K562 (cell line): Measurements from ENCODE around the gene CDC45. TPM values are rescaled to one million over a fixed set of nuclear protein-coding genes. Genes with fewer than 3 reads are reported as not detected.

Experiments used
- CSDE1 ChIP-seq, 2 experiments: fragments of 450-650 bp; IDR thresholded peaks; 2 replicates each; pipeline ENCODE4 v1.6.1; 2016; ENCODE audit warnings: mild to moderate bottlenecking in 1 of 2
- GMEB1 ChIP-seq: fragments of 250-450 bp; sonication (Bioruptor Pico); IDR thresholded peaks from 2 replicates; pipeline ENCODE4 v1.4.0; 2020; ENCODE audit warnings: mild to moderate bottlenecking
- GTF2A2 ChIP-seq: IDR thresholded peaks from 2 replicates; pipeline ENCODE4 v1.6.1; 2016; ENCODE audit warnings: mild to moderate bottlenecking, missing genetic modification characterization, missing compliant biosample characterization
- HCFC1 ChIP-seq: IDR thresholded peaks from 2 replicates; pipeline ENCODE4 v1.6.1; 2012; ENCODE audit warnings: low read depth, low read length, improper control_type of control experiment
- HDAC2 ChIP-seq: fragments of 450-650 bp; IDR thresholded peaks from 2 replicates; pipeline ENCODE4 v1.6.1; 2016; ENCODE audit warnings: mild to moderate bottlenecking
- MEIS2 ChIP-seq: fragments of 450-650 bp; IDR thresholded peaks from 2 replicates; pipeline ENCODE4 v1.6.1; 2014; ENCODE audit warnings: mild to moderate bottlenecking; ENCODE audit not compliant: partially characterized antibody
- NR4A1 ChIP-seq, 2 experiments: fragments of 250-450 bp in 1 of 2; fragments of 450-650 bp in 1 of 2; sonication (Bioruptor Pico) in 1 of 2; IDR thresholded peaks; 2 replicates each; pipeline versions ENCODE4 v1.4.0 to v1.6.1; 2016 to 2020; ENCODE audit warnings: mild to moderate bottlenecking in 2 of 2, missing compliant biosample characterization in 1 of 2, missing genetic modification characterization in 1 of 2, moderate library complexity in 1 of 2
- PHF8 ChIP-seq: fragments of 200-600 bp; sonication (generic); IDR thresholded peaks from 2 replicates; pipeline ENCODE4 v1.6.1; 2012; ENCODE audit warnings: mixed run types, mild to moderate bottlenecking, inconsistent platforms, low read length, moderate library complexity, borderline replicate concordance
- POLR2G ChIP-seq: fragments of 200-400 bp; formaldehyde crosslinking; IDR thresholded peaks from 2 replicates; pipeline ENCODE4 v1.6.1; 2017; ENCODE audit warnings: low read depth, mild to moderate bottlenecking, antibody characterized with exemption, low read length, moderate library complexity
- SETDB1 ChIP-seq: IDR thresholded peaks from one replicate; pipeline ENCODE4 v1.6.1; 2012; ENCODE audit warnings: low read length, control low read depth, inconsistent platforms
- SREBF1 ChIP-seq: fragments of 150-350 bp; IDR thresholded peaks from 2 replicates; pipeline ENCODE4 v1.6.1; 2014; ENCODE audit warnings: antibody characterized with exemption, low read depth, low read length, borderline replicate concordance
- TEAD1 ChIP-seq, 2 experiments: fragments of 450-650 bp in 1 of 2; sonication (generic) in 1 of 2; formaldehyde crosslinking; IDR thresholded peaks; 2 replicates each; pipeline versions ENCODE4 v1.4.0 to v1.8.0; 2020 to 2022; ENCODE audit warnings: mild to moderate bottlenecking in 2 of 2, missing genetic modification reagents in 1 of 2
- ZBTB11 ChIP-seq, 3 experiments: fragments of 200-800 bp in 1 of 3; fragments of 250-450 bp in 1 of 3; fragments of 450-650 bp in 1 of 3; sonication (Bioruptor Pico) in 1 of 3; sonication (Bioruptor generic) in 1 of 3; formaldehyde crosslinking in 1 of 3; IDR thresholded peaks; 2 replicates each; pipeline versions ENCODE4 v1.6.1 to v1.8.0; 2016 to 2022; ENCODE audit warnings: mild to moderate bottlenecking in 2 of 3, missing genetic modification characterization in 2 of 3, missing compliant biosample characterization in 1 of 3, moderate library complexity in 1 of 3
- ZNF212 ChIP-seq: fragments of 450-650 bp; formaldehyde crosslinking; IDR thresholded peaks from 2 replicates; pipeline ENCODE4 v1.4.0; 2020; ENCODE audit warnings: mild to moderate bottlenecking
- ZNF354B ChIP-seq: fragments of 250-450 bp; sonication (Bioruptor Pico); IDR thresholded peaks from 2 replicates; pipeline ENCODE4 v1.4.0; 2020
- ZNF57 ChIP-seq: fragments of 450-650 bp; formaldehyde crosslinking; IDR thresholded peaks from 2 replicates; pipeline ENCODE4 v1.4.0; 2020; ENCODE audit warnings: mild to moderate bottlenecking, moderate library complexity
- ZNF583 ChIP-seq: fragments of 250-450 bp; sonication (Bioruptor Pico); IDR thresholded peaks from 2 replicates; pipeline ENCODE4 v1.4.0; 2020
- ZNF695 ChIP-seq: fragments of 450-650 bp; formaldehyde crosslinking; IDR thresholded peaks from 2 replicates; pipeline ENCODE4 v1.4.0; 2020; ENCODE audit warnings: mild to moderate bottlenecking, moderate library complexity
- polyA plus RNA-seq, 8 experiments: library from polyadenylated mRNA; depleted of rRNA in 4 of 8; stranded (reverse) in 5 of 8; unstranded in 3 of 8; fragments of >200 nt; fragmentation: Nextera tagmentation in 2 of 8; fragmentation: Illumina TruSeq in 1 of 8; extraction: Ambion mirVana in 2 of 8; extraction: Trizol in 1 of 8; gene quantifications; 2 replicates each; pipeline versions ENCODE4 v1.2.1 to v1.2.3, GENCODE V29; 2011 to 2014; ENCODE audit warnings: inconsistent platforms in 1 of 8, missing spikeins in 1 of 8
- total RNA-seq, 7 experiments: library from RNA; depleted of rRNA in 6 of 7; stranded (reverse); fragments of >200 nt in 6 of 7; fragmentation: Illumina TruSeq in 2 of 7; extraction: Trizol in 2 of 7; gene quantifications; 2 replicates each; pipeline versions ENCODE4 v1.2.1 to v1.2.3, GENCODE V29; 2011 to 2021; ENCODE audit warnings: low replicate concordance in 1 of 7
- TF ChIP-seq, protein P1 (sequence below): sonication (generic); formaldehyde crosslinking; IDR thresholded peaks from 2 replicates; pipeline ENCODE4 v1.8.1; 2022; ENCODE audit warnings: missing genetic modification reagents
- TF ChIP-seq, protein P2 (sequence below): fragments of 450-650 bp; formaldehyde crosslinking; conservative IDR thresholded peaks from 2 replicates; pipeline ENCODE4 v1.4.0; 2022; ENCODE audit warnings: mild to moderate bottlenecking, missing genetic modification characterization

CDC45 gene
- total and polyA plus RNA-seq, 9 of the 15 experiments (the other 6 are each of a cell fraction or from before 2014, with no cell fraction given) = 251 to 580 (median 410) TPM

DNA sequence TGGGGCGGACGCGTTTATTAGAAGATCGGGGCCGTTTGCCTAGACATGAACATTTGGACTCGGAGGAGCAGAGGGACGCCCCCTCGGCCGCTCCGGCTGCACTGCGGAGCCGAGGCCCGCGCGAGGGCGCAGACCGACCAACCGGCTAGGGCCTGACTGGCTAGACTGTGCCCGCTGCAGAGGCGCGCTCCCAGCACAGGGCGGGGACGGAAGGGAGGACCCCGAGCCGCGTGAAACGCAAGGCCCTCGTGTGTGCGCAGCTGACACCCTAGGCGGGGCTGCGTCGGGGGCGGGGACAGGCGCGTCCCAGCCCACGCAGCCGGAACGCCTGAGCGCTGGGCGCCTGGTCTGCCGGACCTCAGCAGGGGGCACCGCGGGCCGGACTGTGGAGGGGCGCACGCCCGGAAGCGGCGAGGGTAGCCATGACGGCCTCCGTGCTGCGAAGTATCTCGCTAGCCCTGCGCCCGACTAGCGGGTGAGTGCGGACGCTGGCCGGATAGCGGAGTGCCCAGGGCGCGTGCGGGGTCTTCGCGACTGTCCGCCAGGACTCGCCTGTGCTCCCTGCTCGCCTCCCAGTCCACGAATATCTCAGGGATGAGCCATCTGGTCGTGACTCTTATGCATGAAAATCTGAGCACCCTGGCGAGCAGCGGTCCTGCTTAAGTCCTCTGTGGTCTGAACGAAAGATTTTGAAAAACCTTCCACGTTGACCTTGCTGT, 47.4 kb upstream of the CDC45 start, which contains the start of gene MRPL40 (continued):
- peak; percentile 97 for TF ChIP-seq NR4A1 (CRISPR knock-in tag; IDR thresholded peaks at IDR 0.05)
- TF ChIP-seq NR4A1 (tag; IDR thresholded peaks at IDR 0.05) = peak; percentile 94
- peak; percentile 100 for TF ChIP-seq GMEB1 (CRISPR knock-in tag)
- peak; percentile 98 for TF ChIP-seq HCFC1
- TF ChIP-seq, protein P1, sequence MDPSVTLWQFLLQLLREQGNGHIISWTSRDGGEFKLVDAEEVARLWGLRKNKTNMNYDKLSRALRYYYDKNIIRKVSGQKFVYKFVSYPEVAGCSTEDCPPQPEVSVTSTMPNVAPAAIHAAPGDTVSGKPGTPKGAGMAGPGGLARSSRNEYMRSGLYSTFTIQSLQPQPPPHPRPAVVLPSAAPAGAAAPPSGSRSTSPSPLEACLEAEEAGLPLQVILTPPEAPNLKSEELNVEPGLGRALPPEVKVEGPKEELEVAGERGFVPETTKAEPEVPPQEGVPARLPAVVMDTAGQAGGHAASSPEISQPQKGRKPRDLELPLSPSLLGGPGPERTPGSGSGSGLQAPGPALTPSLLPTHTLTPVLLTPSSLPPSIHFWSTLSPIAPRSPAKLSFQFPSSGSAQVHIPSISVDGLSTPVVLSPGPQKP (CRISPR knock-in tag) = no peak
- peak; percentile 97 for TF ChIP-seq ZNF583
- peak; percentile 100 for TF ChIP-seq SETDB1
- peak; percentile 81; the same call in 1 of the 2 replicates for TF ChIP-seq ZNF354B (CRISPR knock-in tag)
- TF ChIP-seq PHF8 = peak; percentile 99
- TF ChIP-seq ZNF212 (CRISPR knock-in tag) = peak; percentile 89; the same call in 1 of the 2 replicates
- peak; percentile 91 for TF ChIP-seq ZNF57 (CRISPR knock-in tag)
- peak; percentile 1 for TF ChIP-seq ZNF695 (CRISPR knock-in tag)
- TF ChIP-seq CSDE1 (IDR thresholded peaks at IDR 0.05) = no peak
- peak; percentile 96 for TF ChIP-seq SREBF1
- TF ChIP-seq TEAD1 (CRISPR knock-in tag; IDR thresholded peaks at IDR 0.05) = peak in 1 of 2 experiments; percentile 97; a peak in 2 of 4 replicates
- TF ChIP-seq, protein P2, sequence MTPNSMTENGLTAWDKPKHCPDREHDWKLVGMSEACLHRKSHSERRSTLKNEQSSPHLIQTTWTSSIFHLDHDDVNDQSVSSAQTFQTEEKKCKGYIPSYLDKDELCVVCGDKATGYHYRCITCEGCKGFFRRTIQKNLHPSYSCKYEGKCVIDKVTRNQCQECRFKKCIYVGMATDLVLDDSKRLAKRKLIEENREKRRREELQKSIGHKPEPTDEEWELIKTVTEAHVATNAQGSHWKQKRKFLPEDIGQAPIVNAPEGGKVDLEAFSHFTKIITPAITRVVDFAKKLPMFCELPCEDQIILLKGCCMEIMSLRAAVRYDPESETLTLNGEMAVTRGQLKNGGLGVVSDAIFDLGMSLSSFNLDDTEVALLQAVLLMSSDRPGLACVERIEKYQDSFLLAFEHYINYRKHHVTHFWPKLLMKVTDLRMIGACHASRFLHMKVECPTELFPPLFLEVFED (CRISPR knock-in tag) = peak; percentile 91
- peak; percentile 77 for TF ChIP-seq GTF2A2 (tag)
- TF ChIP-seq HDAC2 = no peak
- TF ChIP-seq MEIS2 = no peak
- TF ChIP-seq ZBTB11 (CRISPR knock-in tag; IDR thresholded peaks at IDR 0.05) = peak in 2 of 3 experiments; percentile 98 to 100; a peak in 3 of 6 replicates
- peak; percentile 98 for TF ChIP-seq POLR2G
